Right lobe of liver (tissue), 4 donors: ENCODE data around the gene SPG11.

ENCODE experiments used
- POLR2A ChIP-seq: fragments of 450-650 bp; IDR thresholded peaks from one replicate; pipeline ENCODE4 v1.6.1; 2017; ENCODE audit warnings: antibody characterized with exemption, mild to moderate bottlenecking
- TF ChIP-seq, protein P1 (sequence below), 4 donors: fragments of 200-600 bp in 3 of 4; fragments of 450-650 bp in 1 of 4; IDR thresholded peaks; one replicate each; pipeline versions ENCODE4 v1.5.1 to v1.8.0; 2016 to 2022; ENCODE audit warnings: antibody characterized with exemption in 4 of 4, mild to moderate bottlenecking in 2 of 4
- donor health status: DM: no; HTN: no; CAD: no.
- donor health status: DM: no; HTN: no; CAD: no.
- donor health status: DM: no; HTN: yes; CAD: no.

DNA sequence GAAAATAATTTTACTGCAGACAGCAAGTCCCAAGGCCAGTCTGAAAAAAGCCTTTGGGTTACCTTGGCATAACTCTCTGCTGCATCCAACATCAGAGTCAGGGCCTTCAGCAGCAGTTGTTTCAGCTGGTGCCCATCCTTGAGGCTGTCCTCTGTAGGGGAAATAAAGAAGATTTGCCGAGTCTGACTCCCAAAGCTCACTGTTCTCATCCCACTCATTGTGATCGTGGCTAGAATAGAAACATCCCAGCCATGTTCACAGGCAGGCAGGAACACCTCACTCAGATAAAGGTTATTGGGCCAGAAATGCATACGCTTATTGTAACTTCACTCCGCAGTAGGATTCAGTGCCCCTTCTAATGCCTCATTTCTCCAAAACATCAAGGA, 97.3 kb downstream of the SPG11 start:
- TF ChIP-seq, protein P1, sequence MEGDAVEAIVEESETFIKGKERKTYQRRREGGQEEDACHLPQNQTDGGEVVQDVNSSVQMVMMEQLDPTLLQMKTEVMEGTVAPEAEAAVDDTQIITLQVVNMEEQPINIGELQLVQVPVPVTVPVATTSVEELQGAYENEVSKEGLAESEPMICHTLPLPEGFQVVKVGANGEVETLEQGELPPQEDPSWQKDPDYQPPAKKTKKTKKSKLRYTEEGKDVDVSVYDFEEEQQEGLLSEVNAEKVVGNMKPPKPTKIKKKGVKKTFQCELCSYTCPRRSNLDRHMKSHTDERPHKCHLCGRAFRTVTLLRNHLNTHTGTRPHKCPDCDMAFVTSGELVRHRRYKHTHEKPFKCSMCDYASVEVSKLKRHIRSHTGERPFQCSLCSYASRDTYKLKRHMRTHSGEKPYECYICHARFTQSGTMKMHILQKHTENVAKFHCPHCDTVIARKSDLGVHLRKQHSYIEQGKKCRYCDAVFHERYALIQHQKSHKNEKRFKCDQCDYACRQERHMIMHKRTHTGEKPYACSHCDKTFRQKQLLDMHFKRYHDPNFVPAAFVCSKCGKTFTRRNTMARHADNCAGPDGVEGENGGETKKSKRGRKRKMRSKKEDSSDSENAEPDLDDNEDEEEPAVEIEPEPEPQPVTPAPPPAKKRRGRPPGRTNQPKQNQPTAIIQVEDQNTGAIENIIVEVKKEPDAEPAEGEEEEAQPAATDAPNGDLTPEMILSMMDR (IDR thresholded peaks at IDR 0.05) = no peak
- no peak for TF ChIP-seq POLR2A
